Lung (tissue), 12 donors: Measurements from ENCODE around the gene BRI3. TPM values are rescaled to one million over a fixed set of nuclear protein-coding genes. Genes with fewer than 3 reads are reported as not detected.

Source experiments
- ATAC-seq: fragments of 200-7000 bp; cut with Tn5 transposase; one replicate; pipeline ENCODE4 v1.9.1; 2020; ENCODE audit warnings: moderate number of reproducible peaks; ENCODE audit not compliant: insufficient read depth, low FRiP score
- DNase-seq, 3 donors: peaks; one replicate each; pipeline ENCODE4 v3.0.0-alpha.2; 2013 to 2017
- H3K27ac ChIP-seq, 2 donors: one replicate each; pipeline ENCODE4 v1.5.1; 2013; ENCODE audit warnings: mild to moderate bottlenecking in 2 of 2, moderate library complexity in 2 of 2, control low read depth in 1 of 2, inconsistent platforms in 1 of 2, low read depth in 1 of 2, low read length in 1 of 2
- H3K27me3 ChIP-seq, 3 donors: one replicate each; pipeline ENCODE4 v1.5.1; 2013; ENCODE audit warnings: low read length in 2 of 3; ENCODE audit not compliant: control insufficient read depth in 3 of 3, insufficient read depth in 3 of 3
- H3K36me3 ChIP-seq, 4 donors: one replicate each; pipeline ENCODE4 v1.5.1; 2013; ENCODE audit warnings: low read length in 4 of 4, mild to moderate bottlenecking in 1 of 4, moderate library complexity in 1 of 4; ENCODE audit not compliant: control insufficient read depth in 4 of 4, insufficient read depth in 4 of 4
- H3K4me1 ChIP-seq, 5 donors: one replicate each; pipeline ENCODE4 v1.5.1; 2013; ENCODE audit warnings: low read length in 5 of 5, mild to moderate bottlenecking in 2 of 5, moderate library complexity in 1 of 5; ENCODE audit not compliant: control insufficient read depth in 5 of 5, insufficient read depth in 5 of 5
- H3K4me3 ChIP-seq: one replicate; pipeline ENCODE4 v1.5.1; 2013; ENCODE audit warnings: mild to moderate bottlenecking, control low read depth, moderate library complexity
- H3K9ac ChIP-seq, 2 donors: one replicate each; pipeline ENCODE4 v1.5.1; 2013; ENCODE audit warnings: low read length in 2 of 2, control low read depth in 1 of 2; ENCODE audit not compliant: insufficient read depth in 1 of 2
- H3K9me3 ChIP-seq, 4 donors: one replicate each; pipeline ENCODE4 v1.5.1; 2013; ENCODE audit warnings: low read length in 3 of 4, mild to moderate bottlenecking in 1 of 4, moderate library complexity in 1 of 4; ENCODE audit not compliant: control insufficient read depth in 4 of 4, insufficient read depth in 3 of 4
- WGBS, 2 donors: extraction: QIAGEN DNeasy Blood & Tissue Kit; methylation state at CpG; one replicate each; pipeline ENCODE4 v1.1.7; 2013; 5-methylcytosine and 5-hydroxymethylcytosine counted together
- polyA plus RNA-seq, 2 donors: library from polyadenylated mRNA; stranded (reverse); fragments of 200-250 nt; gene quantifications; one replicate each; pipeline ENCODE4 v1.2.1, GENCODE V29; 2013
- total RNA-seq, 2 donors: library from RNA; depleted of rRNA in 1 of 2; stranded (reverse); fragments of >200 nt in 1 of 2; gene quantifications; one replicate each; pipeline ENCODE4 v1.2.1, GENCODE V29; 2014 to 2021
- TF ChIP-seq, protein P1 (sequence below): IDR thresholded peaks from 2 replicates; pipeline ENCODE4 v1.5.1; 2012; ENCODE audit warnings: mild to moderate bottlenecking; ENCODE audit errors: control extremely low read depth, extremely low read depth
- donor health status: control.
- donor health status: control.
- donor health status: Bipolar disorder and iron deficiency.
- donor health status: healthy.
- donor health status: DM: yes; HTN: yes; CAD: no.

The BRI3 gene
- total and polyA plus RNA-seq, 4 donors: 99.7 to 615 (median 439) TPM

DNA sequence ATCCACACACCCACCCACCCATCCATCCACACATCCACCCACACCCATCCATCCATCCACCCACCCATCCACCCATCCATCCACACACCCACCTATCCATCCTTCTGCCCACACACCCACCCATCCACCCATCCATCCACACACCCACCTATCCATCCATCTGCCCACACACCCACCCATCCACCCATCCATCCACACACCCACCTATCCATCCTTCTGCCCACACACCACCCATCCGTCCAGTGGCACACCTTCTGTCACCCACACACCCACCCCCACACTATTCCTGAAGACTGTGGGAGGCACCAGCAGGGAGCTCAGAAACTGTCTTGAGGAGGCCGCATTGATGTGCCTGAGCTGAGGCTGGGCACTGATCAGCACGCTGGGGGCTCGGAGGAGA lies 38.6 kb upstream of the BRI3 start:
- Histone ChIP-seq H3K4me3 (no peak overlapping the region), H3K9me3 (peaks cover 0 to 2% (median 0%) of the 10 kb centered on the region in 4 donors), H3K36me3 (peaks cover 0 to 34% (median 2%) of the 10 kb centered on the region in 4 donors), H3K27me3 (no peaks in the 10 kb centered on the region), H3K27ac (no peak overlapping the region), H3K4me1 (peaks cover 0 to 12% (median 0%) of the 10 kb centered on the region in 5 donors), H3K9ac (no peak overlapping the region)
- DNase-seq (no peak), ATAC-seq (no peak)
- 94 to 98% methylated on average over 4 of the region's 4 CpGs for WGBS, 2 donors
- TF ChIP-seq, protein P1, sequence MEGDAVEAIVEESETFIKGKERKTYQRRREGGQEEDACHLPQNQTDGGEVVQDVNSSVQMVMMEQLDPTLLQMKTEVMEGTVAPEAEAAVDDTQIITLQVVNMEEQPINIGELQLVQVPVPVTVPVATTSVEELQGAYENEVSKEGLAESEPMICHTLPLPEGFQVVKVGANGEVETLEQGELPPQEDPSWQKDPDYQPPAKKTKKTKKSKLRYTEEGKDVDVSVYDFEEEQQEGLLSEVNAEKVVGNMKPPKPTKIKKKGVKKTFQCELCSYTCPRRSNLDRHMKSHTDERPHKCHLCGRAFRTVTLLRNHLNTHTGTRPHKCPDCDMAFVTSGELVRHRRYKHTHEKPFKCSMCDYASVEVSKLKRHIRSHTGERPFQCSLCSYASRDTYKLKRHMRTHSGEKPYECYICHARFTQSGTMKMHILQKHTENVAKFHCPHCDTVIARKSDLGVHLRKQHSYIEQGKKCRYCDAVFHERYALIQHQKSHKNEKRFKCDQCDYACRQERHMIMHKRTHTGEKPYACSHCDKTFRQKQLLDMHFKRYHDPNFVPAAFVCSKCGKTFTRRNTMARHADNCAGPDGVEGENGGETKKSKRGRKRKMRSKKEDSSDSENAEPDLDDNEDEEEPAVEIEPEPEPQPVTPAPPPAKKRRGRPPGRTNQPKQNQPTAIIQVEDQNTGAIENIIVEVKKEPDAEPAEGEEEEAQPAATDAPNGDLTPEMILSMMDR: no peak

DNA sequence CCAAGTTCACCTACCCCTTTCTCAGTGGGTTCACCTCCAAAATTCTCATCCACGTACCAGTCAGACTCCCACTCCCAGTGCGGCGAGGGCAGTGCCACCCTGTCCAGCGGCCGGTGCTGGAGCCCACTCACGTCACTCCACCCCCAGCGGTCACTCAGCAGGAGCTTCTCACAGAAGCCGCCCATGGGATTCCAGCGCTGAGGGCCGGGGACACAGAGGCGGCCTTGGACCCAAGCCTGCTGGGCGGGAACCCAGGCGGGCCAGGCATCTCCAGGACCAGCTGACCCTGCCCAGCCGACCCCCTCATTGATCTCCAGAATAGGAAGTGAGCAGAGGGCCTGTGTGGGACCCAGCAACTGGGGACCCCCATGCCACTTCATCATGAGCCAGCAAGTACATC lies 36.6 kb upstream of the BRI3 start:
- H3K36me3 ChIP-seq: peaks cover 0 to 17% (median 0%) of the 10 kb centered on the region in 4 donors
- no peak for ATAC-seq
- TF ChIP-seq, protein P1: no peak
- H3K9me3 ChIP-seq: no peaks in the 10 kb centered on the region
- H3K4me3 ChIP-seq: no peak overlapping the region
- WGBS, 2 donors: 92 to 94% methylated on average over 14 of the region's 14 CpGs
- H3K4me1 ChIP-seq: peaks cover 0 to 15% (median 0%) of the 10 kb centered on the region in 5 donors
- no peak for DNase-seq
- no peaks in the 10 kb centered on the region for H3K27me3 ChIP-seq
- peak overlapping the region in 1 of 2 donors; percentile 65 for H3K27ac ChIP-seq
- H3K9ac ChIP-seq: no peak overlapping the region

DNA sequence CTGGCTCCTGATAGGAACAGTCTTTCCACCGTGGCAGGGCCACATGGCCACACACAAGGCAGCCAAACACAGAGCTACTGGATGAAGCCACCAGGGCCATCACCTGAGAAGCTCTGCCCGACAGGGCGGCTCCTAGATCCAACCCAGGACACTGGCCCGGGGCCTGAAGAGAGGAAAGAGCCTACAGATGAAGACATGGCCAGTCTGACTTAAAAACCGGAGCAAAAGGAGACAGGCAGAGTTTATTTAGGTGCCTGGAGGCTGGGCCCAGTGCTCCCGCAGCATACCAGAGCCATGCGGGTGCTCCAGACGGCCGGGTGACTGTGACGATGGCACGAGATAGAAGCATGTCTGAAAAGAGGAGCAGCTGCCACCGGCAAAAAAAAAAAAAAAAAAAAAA lies 33.3 kb upstream of the BRI3 start:
- ATAC-seq (no peak), DNase-seq (no peak)
- TF ChIP-seq, protein P1: no peak
- H3K9me3 ChIP-seq: no peaks in the 10 kb centered on the region
- H3K4me3 ChIP-seq: no peak overlapping the region
- WGBS, 2 donors: 86 to 92% methylated on average over 11 to 12 of the region's 12 CpGs
- peaks cover 0 to 6% (median 0%) of the 10 kb centered on the region in 4 donors for H3K36me3 ChIP-seq
- H3K9ac ChIP-seq: no peak overlapping the region
- H3K27me3 ChIP-seq: no peaks in the 10 kb centered on the region
- H3K27ac ChIP-seq: peak overlapping the region in 1 of 2 donors; percentile 75
- peaks cover 0 to 24% (median 5%) of the 10 kb centered on the region in 5 donors for H3K4me1 ChIP-seq

DNA sequence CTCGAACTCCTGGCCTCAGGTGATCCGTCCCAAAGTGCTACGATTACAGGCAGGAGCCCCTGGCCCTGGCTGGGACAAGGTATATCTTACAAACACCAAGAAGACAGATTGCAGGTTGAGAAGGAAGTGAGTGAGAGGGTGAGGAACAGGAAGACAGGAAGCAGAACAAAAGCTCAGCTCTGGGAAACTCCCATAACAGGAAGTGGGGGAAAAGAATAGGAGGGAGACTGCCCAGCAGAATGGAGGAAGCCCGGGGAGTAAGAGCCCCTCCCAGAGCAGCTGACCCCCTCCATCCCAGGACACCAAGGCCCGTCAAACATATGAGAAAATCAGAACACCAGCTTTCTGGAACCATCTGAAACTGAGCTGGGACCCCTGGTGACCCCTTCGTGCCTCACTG lies 32.4 kb upstream of the BRI3 start:
- peak in 2 of 3 donors; percentile 6 to 33 for DNase-seq
- H3K4me3 ChIP-seq: no peak overlapping the region
- TF ChIP-seq, protein P1: no peak
- H3K9ac ChIP-seq: no peak overlapping the region
- H3K27ac ChIP-seq: peak overlapping the region; percentile 27 to 76
- no peaks in the 10 kb centered on the region for H3K9me3 ChIP-seq
- H3K27me3 ChIP-seq: no peaks in the 10 kb centered on the region
- H3K4me1 ChIP-seq: peaks cover 0 to 28% (median 5%) of the 10 kb centered on the region in 5 donors
- peaks cover 0 to 3% (median 0%) of the 10 kb centered on the region in 4 donors for H3K36me3 ChIP-seq
- no peak for ATAC-seq
- 58 to 60% methylated on average over 6 of the region's 6 CpGs for WGBS, 2 donors
